NCI-H2107 (cell line): ENCODE measurements around the gene ANKLE2.

Experiments used
- DNase-seq: peaks from one replicate; lab custom pipeline; 2025; lab: John Stamatoyannopoulos, UW

Gene ANKLE2

DNA sequence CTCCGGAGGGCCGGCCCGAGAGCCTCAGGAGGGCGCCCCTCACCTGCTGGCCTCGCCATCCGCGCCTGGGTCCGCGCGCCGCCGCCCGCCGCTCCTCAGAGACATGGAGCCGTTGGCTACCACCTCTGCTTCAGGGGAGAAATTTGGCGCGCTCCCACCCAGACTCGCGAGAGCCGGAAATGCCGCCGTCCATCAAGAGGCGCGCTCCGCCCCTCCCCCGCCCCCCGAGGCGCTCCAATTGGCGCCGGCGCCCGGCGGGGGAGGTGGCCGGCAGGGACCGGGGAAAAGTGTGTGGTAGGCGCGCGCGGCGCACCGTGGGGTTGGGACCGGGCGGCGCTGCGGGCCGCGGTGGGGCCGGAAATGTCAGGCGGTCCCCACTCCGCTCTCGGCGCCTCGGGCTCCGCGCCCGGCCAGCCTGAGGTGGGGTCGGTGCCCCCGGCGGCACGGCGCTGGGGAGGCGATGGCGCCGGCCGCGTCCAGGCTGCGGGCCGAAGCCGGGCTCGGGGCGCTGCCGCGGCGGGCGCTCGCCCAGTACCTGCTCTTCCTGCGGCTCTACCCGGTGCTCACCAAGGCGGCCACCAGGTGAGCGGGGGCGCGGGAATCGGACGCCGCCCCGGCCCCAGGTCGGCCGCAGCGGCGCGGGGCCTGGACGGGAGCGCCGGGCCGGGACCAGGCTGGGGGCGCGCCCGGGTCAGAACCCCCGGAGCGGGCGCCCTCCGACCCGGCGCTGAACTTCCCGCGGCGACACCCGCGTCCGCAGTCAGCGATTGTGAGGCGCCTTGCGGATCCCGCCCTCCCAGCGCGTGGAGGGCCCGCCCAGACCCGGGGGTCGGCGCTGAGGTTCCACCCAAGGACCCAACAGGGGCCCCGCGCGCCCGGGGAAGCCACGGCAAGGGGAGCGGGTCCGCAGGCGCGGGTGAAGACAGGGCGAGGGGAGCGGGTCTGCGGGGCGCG lies 74.1 kb downstream of the ANKLE2 start, which contains the start of the genes POLE and PXMP2:
POLE (minus strand) TSS at position 132 of the 954 bp plus-strand sequence; CDS start at position 105, 27 bp downstream.
PXMP2 (plus strand) TSS at position 377 of the 954 bp plus-strand sequence; CDS start at position 461, 84 bp downstream.
- peak; percentile 91 for DNase-seq

DNA sequence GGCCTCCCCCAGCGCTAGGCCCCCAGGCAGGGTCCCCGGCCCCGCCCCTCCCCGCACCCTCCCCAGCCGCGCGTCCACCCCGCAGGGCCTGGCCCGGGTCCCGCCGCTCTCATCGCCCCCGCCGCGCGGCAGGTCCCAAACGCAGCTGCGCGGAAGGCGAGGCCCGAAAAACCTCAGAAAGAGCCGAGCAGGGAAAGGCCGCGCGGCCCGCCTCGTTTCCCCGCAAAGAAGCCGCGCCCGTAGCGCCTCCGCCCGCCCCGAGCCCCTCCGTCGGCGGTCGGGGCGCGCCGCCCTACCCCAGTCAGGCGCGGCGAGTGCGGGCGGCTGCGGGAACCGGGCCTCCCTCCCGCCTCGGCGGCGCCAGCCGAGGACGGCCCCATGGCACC lies 74.8 kb downstream of the ANKLE2 start:
- no peak for DNase-seq

DNA sequence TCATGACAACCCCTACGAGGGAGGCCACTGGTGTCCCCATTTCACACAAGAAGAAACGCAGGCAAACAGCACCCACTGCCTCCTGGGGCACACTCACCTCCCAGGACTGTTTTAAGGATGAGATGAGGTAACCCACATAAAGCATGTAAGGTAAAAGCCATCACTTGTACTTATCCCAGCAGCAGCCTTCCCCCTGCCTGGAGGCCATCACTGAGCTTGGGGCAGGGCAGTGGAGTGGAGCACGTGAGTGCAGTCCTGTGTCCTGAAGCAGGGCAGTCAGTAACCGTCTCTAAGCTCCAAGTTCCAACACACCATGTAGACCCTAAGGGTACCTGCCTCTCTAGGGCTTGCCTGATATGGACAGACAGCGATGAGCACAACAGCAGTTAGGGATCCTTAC lies 76.2 kb downstream of the ANKLE2 start:
- DNase-seq: no peak

DNA sequence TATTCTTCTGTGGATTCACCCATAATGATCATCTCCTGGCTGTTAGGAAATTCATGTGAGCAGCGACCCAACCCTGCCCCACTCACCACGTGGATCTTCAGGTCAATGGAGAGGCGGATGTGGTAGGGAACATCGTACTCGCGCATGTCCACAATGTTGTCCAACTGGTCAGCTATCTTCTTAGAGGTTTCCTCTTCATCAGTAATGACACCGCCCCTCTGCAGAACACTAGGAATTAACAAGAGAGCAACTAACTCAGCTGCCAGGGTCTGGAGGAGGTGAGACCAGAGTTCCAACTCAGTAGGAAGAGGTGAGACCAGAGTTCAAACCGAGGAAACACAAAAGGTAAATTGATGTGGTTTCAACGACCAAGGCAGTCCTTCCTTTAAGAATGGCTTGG lies 84.1 kb downstream of the ANKLE2 start:
- DNase-seq: no peak

DNA sequence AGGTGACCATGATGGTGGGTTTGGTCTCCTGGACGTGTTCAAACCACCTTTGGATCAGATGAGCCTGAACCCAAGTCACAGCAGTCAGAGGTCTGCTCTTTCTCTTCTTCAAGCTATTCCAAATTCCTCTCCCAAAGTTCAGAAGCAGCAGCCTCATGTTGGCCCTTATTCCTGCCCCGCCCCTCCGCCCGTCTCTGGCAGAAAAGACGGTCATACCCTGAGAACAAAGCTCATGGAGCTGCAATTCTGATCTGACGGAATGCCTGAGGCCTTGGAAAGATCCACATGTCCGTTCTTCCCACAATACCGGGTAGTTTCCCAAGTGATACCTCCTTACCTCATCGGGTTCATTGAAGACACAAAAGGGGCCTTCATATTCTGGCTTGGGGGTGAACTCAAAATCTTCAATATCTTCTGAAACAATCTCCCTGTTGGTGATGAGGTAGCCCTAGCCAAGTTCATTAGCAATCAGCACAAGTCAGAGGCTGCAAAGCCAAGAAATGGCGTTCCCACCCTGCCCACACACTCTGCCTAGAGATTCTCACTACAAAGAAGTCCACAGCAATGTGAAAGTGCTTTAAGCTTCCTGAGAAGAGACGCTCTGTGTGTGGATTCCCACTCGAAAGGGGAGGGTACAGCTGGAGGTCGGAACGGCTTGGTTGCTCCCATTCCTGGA lies 85.7 kb downstream of the ANKLE2 start:
- DNase-seq: no peak
